NCI-H2081 treated with DMSO at 0.1 percent for 48 hours (cell line): Measurements from ENCODE around the gene KCNG2.

Experiments used
- DNase-seq: peaks from one replicate; lab custom pipeline; 2025; lab: John Stamatoyannopoulos, UW

Gene KCNG2

GRCh38 chr18:79911344-79912270 lies 113.9 kb downstream of the KCNG2 start:
- DNase-seq = no peak

- DNase-seq = no peak
These were observed 114.8 kb downstream of the KCNG2 start for GRCh38 chr18:79912409-79912991.

DNA sequence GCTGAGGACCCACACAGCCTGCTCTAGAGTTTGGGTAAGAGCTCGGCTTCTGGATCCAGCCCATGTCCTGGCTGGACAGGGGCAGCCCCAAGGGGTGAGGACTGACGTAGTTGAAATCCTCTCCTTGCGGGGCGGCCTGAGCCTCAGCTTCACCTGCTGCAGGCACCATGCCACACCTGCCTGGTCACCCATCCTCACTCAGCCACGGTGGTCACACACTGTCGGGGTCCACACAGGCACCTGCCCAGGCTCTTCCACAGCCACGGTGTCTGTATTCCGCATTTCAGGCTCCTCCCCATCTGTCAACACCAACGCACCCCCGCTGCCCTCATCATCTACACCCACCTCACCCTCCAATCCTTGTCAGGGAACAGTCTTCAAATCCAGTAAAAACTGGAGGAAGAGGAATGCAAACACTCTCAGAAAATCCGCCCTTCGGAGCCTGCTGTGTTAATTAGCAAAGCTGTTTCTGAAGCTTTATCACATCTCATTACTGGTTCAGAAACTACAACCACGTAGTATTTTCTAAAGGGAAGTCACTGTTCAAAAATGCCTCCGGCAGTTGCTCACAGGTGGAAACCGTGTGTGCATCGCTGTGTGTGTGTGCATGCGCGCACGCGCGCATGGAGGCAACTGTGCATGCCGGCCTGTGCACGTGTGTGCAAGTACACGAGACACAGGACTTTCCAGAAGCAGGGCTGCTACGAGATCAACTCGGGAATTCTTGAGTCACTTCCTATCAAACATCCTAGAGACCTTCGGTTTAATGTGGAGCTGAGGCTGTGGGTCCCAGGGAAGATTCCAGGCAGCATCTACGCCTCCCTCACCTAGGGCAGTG lies 115.5 kb downstream of the KCNG2 start:
- no peak for DNase-seq

DNA sequence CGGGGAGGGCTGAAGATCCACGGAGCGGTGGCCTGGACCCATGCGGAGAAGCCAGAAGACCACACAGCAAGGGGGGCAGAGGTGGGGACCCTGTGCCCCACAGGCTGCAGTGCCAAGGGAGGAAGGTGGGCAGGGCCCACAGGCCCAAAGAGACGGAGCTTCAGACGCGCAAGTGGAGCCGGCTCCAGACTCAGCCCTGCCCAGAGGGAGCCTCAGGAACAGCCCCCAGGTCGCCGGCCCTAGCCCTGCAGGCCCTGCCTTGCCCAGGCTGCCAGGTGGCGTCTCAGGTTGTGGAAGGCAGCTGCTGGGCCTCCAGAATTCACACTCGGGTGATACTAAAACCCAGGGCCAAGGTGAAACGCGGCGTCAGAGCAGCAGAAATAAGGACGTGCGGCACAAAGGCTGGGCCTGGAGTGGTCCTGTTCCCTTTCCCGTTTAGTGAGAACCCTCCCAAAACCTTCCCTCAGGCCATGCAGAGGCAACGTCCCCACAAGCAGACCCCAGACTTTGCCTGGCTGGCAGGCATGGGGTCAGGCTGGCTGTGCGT lies 116.9 kb downstream of the KCNG2 start:
- no peak for DNase-seq

- no peak for DNase-seq
These were observed 117.7 kb downstream of the KCNG2 start for GRCh38 chr18:79915161-79916127.

DNA sequence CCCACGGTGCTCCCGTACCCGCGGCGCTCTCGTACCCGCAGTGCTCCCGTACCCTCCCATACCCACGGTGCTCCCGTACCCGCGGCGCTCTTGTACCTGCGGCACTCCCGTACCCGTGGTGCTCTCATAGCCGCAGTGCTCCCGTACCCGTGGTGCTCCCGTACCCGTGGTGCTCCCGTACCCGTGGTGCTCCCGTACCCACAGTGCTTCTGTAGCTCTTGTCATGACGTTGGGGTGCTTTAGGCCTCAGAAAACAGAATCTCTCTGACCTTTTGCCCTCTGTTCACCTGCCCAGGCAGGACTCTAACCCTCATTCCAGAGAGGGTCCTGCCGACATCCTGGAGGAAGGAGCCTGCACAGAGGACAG lies 118.4 kb downstream of the KCNG2 start:
- no peak for DNase-seq

DNA sequence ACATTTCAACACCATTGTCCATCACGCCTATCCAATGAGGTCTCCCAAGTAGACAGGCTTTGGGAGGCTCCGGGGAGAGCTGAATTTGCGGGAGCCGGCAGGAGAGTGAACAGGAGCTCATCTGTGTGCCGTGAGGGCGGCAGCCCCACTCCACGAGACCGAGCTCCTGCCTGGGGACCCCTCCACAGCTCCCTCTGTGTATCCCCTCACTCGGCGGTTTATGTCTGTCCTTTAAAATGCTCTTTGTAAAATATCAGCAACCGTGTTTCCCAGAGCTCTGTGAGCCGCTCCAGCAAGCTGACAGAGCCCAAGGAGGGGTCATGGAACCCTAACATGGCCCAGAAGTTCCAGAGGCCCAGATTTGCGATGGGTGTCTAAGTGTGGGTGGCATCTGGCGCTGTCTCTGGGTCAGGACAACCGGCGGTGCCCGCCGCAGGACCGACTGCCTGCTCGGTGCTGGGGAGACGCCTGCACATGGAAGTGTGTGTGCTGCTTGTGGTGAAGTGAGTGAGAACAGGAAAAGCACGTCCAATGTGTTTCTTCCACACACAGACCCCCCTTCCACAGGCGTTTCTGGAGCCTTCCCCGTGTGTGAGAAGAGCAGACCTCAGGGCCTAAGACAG lies 118.9 kb downstream of the KCNG2 start:
- DNase-seq = no peak

DNA sequence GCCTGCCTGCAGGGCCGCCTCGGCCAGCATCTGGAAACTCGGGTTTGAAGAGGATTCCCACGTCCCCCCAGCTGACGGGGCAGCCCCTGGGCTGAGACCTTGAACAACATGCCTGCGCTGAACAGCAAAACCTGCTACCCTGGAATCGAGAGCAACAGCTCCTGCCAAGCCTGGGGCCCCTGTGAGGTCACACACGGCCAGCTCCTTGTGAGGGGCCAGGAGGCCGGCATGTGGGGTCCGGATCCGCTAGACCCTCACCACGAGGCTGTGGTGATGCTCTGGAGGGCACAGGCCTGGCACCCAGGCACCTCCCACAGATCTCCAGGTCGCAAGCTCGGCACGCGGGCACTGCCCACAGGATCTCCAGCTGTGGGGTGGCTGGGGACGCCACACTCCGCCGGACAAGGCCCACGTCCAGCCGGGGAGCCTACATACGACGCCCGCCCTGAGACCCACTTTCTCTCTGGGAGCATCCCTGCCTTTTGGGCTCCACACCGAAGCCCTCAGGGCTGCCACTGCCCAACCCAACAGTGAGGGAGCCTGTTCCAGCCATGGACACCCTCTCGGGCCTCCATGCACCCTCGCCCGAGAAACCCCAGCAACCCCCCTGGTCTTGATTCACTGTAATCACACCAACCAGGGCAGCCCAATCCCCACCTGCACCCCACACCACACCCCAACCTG lies 119.6 kb downstream of the KCNG2 start:
- no peak for DNase-seq

DNA sequence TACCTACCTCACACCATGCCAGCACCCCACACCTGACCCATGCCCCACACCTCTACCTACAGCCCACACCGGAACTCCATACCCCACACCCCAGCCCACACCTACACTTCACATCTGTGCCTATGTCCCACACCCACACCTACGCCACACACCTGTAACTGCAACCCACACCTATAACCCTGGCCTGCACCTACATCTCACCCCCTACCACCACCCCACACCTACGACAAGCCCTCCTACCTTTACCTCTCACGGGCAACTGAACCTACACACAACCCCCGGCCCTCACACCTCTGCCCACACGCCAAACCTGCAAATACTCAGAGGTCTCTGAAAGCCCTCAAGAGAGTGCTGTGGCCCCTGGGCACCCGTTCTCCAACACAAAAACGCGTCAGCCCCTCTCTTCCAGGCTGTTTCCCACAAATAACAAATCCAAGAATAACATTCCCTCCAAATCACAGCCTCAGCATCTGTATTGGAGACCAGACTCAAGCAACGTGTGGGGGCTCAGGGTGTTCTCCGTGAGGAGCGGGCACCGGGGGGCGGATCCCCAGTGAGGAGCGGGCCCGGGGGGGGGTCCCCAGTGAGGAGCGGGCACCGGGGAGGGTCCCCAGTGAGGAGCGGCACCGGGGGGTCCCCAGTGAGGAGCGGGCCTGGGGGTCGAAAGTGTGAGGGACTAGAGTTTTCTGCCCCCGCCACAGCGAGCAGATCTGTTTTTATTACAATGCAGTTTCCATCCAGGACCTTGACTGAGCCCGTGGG lies 120.3 kb downstream of the KCNG2 start:
- no peak for DNase-seq

DNA sequence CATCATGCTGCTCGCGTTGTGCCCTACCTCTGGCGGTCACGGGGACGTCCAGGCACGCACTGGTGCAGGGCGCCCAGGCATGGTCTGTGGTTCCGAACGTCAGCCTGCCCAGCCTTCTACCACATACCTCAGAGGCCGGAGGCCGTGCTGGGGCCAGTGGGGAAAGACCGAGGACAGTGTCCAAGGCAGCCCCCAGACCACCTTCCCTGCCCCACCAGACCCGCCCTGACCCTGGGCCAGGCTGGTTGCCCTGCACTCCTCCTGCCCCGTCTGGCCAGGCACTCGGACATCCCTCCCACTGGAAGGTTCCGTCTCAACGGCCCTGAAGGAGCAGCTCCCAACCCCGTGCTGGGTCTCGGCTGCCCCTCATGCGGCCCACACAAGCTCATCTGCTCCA lies 120.9 kb downstream of the KCNG2 start:
- DNase-seq = no peak

DNA sequence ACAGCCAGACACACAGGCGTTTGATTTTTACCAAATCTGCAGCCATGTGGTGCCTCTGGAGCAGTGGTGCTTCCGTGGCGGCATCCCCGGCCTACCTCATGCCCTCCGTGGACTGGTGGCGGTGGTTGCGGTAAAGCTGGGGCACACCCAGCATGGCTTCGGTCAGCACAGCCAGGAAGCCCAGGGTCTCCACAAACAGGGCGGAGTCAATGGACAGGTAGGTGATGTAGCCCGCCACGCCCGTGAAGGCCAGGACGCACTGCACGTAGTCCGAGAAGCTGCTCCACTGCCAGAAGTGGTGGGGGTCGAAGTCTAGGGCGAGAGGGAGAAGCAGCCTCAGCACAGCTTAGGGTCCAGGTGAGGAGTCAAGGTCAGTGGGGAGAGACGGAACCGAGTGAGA lies 121.4 kb downstream of the KCNG2 start:
- no peak for DNase-seq

DNA sequence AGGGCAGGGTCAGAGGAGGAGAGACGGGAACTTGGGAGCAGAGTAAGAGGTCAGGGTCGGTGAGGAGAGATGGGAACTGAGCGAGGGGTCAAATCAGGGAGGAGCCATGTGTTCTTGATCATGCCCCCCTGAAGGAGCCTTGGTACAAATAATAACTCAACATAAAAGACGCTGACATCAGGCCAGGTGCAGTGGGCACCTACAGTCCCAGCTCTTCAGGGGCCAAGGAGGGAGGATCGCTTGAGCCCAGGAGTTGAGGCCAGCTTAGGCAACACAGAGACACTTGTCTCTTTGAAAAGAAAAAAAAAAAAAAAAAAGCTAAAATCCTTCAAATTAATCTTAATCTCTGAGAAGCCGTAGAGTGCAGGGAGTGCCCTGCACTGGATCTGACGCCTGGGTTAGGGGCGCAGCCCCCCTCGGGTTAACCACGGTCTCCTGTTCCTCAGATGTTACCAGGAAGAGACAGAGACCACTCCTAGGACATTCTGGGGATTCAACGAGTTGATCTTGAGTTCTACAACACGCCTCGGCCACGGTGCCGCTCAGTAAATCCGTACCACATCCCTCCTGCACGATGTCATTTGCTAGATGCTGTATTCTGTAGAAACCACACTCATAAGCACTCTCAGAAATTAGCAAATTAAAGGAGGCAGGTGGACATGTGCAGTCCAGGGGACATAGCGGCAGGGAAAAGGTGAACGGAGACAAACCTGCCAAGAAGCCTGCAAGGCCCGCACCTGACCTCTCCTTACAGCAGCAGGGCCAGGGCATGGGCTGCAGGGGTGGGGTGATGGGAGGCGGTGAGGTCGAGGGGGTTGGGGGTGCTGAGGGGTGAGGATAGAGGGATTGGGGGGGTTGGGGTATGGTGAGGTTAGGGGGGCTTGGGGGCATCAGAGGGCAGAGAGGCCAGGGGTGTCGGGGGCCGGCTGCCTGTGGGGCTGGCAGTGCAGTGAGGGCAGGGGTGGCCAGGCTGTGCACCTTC lies 124.5 kb downstream of the KCNG2 start:
- no peak for DNase-seq

- DNase-seq = no peak
These were observed 125.3 kb downstream of the KCNG2 start for GRCh38 chr18:79922971-79923411.

GRCh38 chr18:79923896-79924585 lies 126.3 kb downstream of the KCNG2 start:
- no peak for DNase-seq

DNA sequence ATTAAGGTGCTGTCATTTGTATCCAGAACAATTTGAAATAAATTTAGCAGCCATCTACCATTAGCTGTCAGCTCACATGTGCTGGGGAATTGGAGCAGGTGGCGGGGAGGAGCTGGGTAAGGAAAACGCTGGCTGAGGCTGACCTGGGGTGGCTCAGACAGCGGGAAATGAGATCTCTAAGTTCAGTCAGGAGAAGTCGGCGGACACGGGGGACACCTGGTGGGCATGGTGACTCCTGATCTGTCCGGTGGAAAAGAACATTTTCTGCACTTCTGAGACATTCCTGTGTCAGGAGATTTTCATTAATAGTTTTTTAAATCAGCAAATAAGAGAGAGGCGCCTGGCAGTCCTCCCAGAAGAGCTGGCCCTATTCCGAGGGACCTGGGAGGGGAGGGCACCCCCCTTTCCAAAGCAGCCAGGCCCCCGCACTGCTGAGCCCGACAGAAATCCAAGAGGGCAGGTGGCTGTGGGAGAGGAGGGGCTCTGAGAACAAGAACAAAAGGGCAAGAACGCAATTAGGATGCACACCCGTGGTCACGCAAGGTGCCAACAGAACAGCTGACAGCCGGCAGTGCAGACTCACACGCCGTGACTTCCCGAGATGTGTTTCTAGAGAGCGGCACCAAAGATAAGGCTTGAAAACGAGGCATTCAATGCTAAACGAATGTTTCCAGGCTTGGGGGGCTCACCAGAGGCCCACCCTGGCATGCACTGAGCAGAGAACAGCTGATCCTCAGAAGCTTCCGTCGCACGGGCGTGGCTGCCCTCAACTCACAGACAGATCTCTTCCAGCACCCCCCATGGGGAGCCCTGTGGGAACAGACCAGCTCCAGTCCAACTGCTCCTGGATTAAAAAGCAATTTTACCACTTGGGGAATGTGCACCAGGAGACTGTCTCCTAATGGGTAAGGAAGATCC lies 127.3 kb downstream of the KCNG2 start:
- DNase-seq = peak; percentile 19

GRCh38 chr18:79926306-79926705 lies 128.6 kb downstream of the KCNG2 start:
- no peak for DNase-seq
